ENCODE results near the gene TBCD. TPM values are rescaled to one million over a fixed set of nuclear protein-coding genes. Genes with fewer than 3 reads are reported as not detected.

The TBCD gene
- total RNA-seq, 1 donor from 2014 or later = 59.8 TPM

GRCh38 chr17:82786427-82786826 lies 34.6 kb downstream of the TBCD start:
- DNase-seq (ENCODE audit: low spot score) = peak; percentile 77
- Mint-ChIP-seq H3K36me3 (ENCODE audit: low read depth) (peaks cover 2% of the 10 kb centered on the region), H3K27ac (ENCODE audit: unreplicated experiment) (no peak overlapping the region), H3K4me3 (ENCODE audit: unreplicated experiment) (no peak overlapping the region), H3K27me3 (ENCODE audit: low read depth) (no peaks in the 10 kb centered on the region), H3K9me3 (ENCODE audit: low read depth) (no peaks in the 10 kb centered on the region), H3K4me1 (ENCODE audit: low read depth) (peaks cover 5% of the 10 kb centered on the region)
- no peak for TF ChIP-seq CTCF (IDR thresholded peaks at IDR 0.05)

- Mint-ChIP-seq H3K9me3 (ENCODE audit: low read depth) (no peaks in the 10 kb centered on the region), H3K4me1 (ENCODE audit: low read depth) (peaks cover 6% of the 10 kb centered on the region), H3K27ac (ENCODE audit: unreplicated experiment) (no peak overlapping the region), H3K27me3 (ENCODE audit: low read depth) (no peaks in the 10 kb centered on the region), H3K4me3 (ENCODE audit: unreplicated experiment) (no peak overlapping the region), H3K36me3 (ENCODE audit: low read depth) (peaks cover 2% of the 10 kb centered on the region)
- no peak for TF ChIP-seq CTCF (IDR thresholded peaks at IDR 0.05)
- DNase-seq (ENCODE audit: low spot score) = no peak
Measured at GRCh38 chr17:82787081-82787848, 35.4 kb downstream of the TBCD start.

- Mint-ChIP-seq H3K9me3 (ENCODE audit: low read depth) (no peaks in the 10 kb centered on the region), H3K4me3 (ENCODE audit: unreplicated experiment) (no peak overlapping the region), H3K27ac (ENCODE audit: unreplicated experiment) (no peak overlapping the region), H3K27me3 (ENCODE audit: low read depth) (no peaks in the 10 kb centered on the region), H3K36me3 (ENCODE audit: low read depth) (peaks cover 2% of the 10 kb centered on the region), H3K4me1 (ENCODE audit: low read depth) (peaks cover 6% of the 10 kb centered on the region)
- TF ChIP-seq CTCF (IDR thresholded peaks at IDR 0.05) = no peak
- no peak for DNase-seq (ENCODE audit: low spot score)
Measured at GRCh38 chr17:82788206-82789001, 36.5 kb downstream of the TBCD start.

- H3K4me1 Mint-ChIP-seq (ENCODE audit: low read depth) = peaks cover 11% of the 10 kb centered on the region
- no peak overlapping the region for H3K27ac Mint-ChIP-seq (ENCODE audit: unreplicated experiment)
- H3K27me3 Mint-ChIP-seq (ENCODE audit: low read depth) = no peaks in the 10 kb centered on the region
- no peak overlapping the region for H3K4me3 Mint-ChIP-seq (ENCODE audit: unreplicated experiment)
- TF ChIP-seq CTCF (IDR thresholded peaks at IDR 0.05) = no peak
- no peak for DNase-seq (ENCODE audit: low spot score)
- H3K9me3 Mint-ChIP-seq (ENCODE audit: low read depth) = no peaks in the 10 kb centered on the region
- H3K36me3 Mint-ChIP-seq (ENCODE audit: low read depth) = peaks cover 2% of the 10 kb centered on the region
Measured at GRCh38 chr17:82789051-82789592, 37.3 kb downstream of the TBCD start.

- Mint-ChIP-seq H3K27ac (ENCODE audit: unreplicated experiment) (no peak overlapping the region), H3K4me1 (ENCODE audit: low read depth) (peaks cover 12% of the 10 kb centered on the region), H3K4me3 (ENCODE audit: unreplicated experiment) (no peak overlapping the region), H3K27me3 (ENCODE audit: low read depth) (no peaks in the 10 kb centered on the region), H3K36me3 (ENCODE audit: low read depth) (peaks cover 2% of the 10 kb centered on the region), H3K9me3 (ENCODE audit: low read depth) (no peaks in the 10 kb centered on the region)
- TF ChIP-seq CTCF (IDR thresholded peaks at IDR 0.05) = no peak
- no peak for DNase-seq (ENCODE audit: low spot score)
Measured at GRCh38 chr17:82789806-82790205, 37.9 kb downstream of the TBCD start.
